D341Med (cell line): ENCODE data around the gene BCL2L14.
"Not testable (repeated sequence)": the region's sequence is repeated elsewhere in the genome, so short reads cannot be mapped to it uniquely, and the experiment has no call there.

Experiments used
- DNase-seq: peaks from one replicate; pipeline ENCODE4 v3.0.0; 2012; ENCODE audit warnings: low spot score

The BCL2L14 gene

GRCh38 chr12:12107678-12108077, 36.9 kb downstream of the BCL2L14 start:
- DNase-seq = no peak

GRCh38 chr12:12108441-12109058, 37.8 kb downstream of the BCL2L14 start:
- DNase-seq = no peak

- DNase-seq = not testable (repeated sequence)
These were observed 40.3 kb downstream of the BCL2L14 start for GRCh38 chr12:12110923-12111555.

- no peak for DNase-seq
These were observed 44.8 kb downstream of the BCL2L14 start for GRCh38 chr12:12115514-12115913.

- no peak for DNase-seq
These were observed 45.9 kb downstream of the BCL2L14 start for GRCh38 chr12:12116677-12117076.

GRCh38 chr12:12121061-12121460, 50.3 kb downstream of the BCL2L14 start:
- DNase-seq = no peak

GRCh38 chr12:12123036-12123604, 52.4 kb downstream of the BCL2L14 start:
- peak; percentile 24 for DNase-seq

GRCh38 chr12:12126551-12126950, 55.8 kb downstream of the BCL2L14 start:
- DNase-seq = no peak

GRCh38 chr12:12127304-12127703, 56.6 kb downstream of the BCL2L14 start:
- DNase-seq = peak; percentile 58

GRCh38 chr12:12128670-12129069, 57.9 kb downstream of the BCL2L14 start:
- DNase-seq = no peak

- no peak for DNase-seq
These were observed 62.5 kb downstream of the BCL2L14 start for GRCh38 chr12:12133259-12133658.

- no peak for DNase-seq
These were observed 63.0 kb downstream of the BCL2L14 start for GRCh38 chr12:12133785-12134184.

GRCh38 chr12:12138203-12139154, 67.7 kb downstream of the BCL2L14 start:
- DNase-seq = no peak

GRCh38 chr12:12141000-12141399, 70.3 kb downstream of the BCL2L14 start:
- DNase-seq = no peak

GRCh38 chr12:12144531-12144930, 73.8 kb downstream of the BCL2L14 start:
- DNase-seq = not testable (repeated sequence)

- DNase-seq = no peak
These were observed 76.4 kb downstream of the BCL2L14 start for GRCh38 chr12:12147111-12147510.
